GM19455 (cell line): ENCODE results near the gene CSH2.
"Not testable (repeated sequence)": the region's sequence is repeated elsewhere in the genome, so short reads cannot be mapped to it uniquely, and the experiment has no call there.

Experiments used
- ATAC-seq: cut with Tn5 transposase; IDR thresholded peaks from one replicate; pipeline ENCODE4 v1.9.1; 2021; ENCODE audit not compliant: unreplicated experiment

The CSH2 gene

DNA sequence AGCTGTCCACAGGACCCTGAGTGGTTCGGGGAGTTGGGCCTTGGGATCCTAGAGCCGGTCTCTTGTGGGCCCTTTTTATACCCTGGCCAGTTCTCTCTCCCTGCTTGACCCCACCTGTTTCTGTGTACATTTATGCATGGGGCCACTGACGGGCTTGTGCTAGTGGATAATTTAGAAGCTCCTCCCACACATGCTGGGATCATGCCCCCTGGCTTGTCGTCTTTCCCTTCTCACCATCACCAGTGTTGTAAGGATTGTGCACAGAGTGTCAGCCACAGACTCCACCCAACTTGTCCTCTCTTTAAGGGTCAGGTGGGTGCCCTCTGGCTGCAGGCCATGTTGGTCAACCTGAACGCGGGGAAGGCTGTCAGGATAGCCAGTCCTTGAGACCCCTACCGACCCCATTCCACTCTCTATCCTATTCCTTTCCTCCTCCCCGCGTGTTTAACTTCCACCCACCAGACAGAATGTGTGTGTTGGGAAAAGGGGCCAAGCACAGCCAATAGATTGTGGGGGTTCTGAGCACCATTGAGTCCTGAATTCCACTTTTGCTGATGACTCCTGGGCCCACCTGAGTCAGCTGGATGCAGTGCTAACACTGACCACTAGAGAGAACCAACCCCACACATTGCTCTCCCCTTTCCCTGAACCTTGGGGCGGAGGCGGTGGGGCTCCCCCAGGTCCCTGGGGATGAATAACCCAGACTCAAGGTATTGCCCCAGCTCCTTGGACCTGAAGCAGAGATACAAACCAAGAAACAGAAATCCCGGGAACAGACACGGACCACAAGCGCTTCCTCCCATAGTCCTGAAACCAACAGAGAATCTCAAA is 23.3 kb upstream of the CSH2 start, which contains the start of gene CSH1:
TSS of gene CSH1 (minus strand) at position 51 of the 831 bp plus-strand sequence. CDS start 63 bp downstream, outside the sequence.
- ATAC-seq: not testable (repeated sequence)

DNA sequence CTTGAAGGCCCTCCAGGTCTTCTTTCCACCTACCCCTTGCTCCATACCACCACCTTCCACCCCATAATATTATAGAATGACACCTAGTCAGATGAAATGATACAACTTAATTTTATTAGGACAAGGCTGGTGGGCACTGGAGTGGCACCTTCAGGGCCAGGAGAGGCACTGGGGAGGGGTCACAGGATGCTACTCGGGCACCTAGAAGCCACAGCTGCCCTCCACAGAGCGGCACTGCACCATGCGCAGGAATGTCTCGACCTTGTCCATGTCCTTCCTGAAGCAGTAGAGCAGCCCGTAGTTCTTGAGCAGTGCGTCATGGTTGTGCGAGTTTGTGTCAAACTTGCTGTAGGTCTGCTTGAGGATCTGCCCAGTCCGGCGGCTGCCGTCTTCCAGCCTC is 21.3 kb upstream of the CSH2 start:
- not testable (repeated sequence) for ATAC-seq

DNA sequence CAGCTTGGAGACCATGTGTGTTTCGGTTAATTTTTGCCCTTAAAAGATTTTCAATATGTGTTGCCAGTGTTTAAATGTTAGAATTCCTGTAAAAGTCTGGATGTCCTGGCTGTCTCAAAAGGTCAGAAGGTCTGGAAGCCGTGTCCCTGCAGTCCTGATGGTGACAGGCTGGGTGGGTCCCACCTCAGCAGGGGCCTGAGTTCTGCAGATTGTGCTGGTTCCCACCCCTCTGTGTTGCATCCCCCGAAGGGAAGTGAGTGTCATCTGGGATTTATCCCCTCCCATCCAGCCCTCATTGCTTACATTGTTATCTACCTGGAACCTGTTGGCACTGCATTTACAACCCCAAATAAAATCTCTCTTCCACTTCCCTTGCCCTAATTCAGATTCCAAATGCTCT is 20.5 kb upstream of the CSH2 start:
- not testable (repeated sequence) for ATAC-seq

DNA sequence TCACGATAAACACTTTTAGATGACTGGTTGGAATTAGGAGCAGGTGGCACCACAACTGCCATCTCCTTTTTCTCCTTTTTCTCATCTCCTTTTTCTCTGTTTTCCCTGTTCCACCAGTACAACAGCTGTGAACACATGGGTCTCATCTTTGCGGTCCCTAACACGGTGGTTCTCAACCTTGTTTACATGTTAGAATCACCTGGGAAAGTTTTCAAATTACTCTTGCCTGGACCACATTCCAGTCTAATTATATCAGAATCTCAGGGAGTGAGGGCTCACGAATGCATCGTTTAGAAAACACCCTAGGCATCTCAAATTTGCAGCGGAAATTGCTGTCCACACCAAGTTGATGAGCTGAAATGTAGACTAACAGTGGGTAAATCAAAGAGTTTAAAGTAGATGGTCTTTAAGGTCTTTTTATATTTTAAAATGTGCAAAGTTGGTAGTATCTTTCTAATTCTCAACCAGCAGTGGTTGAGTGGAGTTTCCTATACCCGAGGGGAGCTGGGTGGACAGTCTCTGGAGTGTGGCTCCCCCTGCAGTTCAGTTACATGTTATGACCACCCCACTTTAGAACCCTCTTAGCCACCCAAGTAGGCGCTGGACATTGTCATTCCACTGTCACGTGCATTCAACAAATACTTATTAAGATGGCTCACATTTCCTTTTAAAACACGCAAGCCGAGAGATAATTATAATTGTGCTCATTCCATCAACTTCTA is 19.0 kb upstream of the CSH2 start:
- not testable (repeated sequence) for ATAC-seq

DNA sequence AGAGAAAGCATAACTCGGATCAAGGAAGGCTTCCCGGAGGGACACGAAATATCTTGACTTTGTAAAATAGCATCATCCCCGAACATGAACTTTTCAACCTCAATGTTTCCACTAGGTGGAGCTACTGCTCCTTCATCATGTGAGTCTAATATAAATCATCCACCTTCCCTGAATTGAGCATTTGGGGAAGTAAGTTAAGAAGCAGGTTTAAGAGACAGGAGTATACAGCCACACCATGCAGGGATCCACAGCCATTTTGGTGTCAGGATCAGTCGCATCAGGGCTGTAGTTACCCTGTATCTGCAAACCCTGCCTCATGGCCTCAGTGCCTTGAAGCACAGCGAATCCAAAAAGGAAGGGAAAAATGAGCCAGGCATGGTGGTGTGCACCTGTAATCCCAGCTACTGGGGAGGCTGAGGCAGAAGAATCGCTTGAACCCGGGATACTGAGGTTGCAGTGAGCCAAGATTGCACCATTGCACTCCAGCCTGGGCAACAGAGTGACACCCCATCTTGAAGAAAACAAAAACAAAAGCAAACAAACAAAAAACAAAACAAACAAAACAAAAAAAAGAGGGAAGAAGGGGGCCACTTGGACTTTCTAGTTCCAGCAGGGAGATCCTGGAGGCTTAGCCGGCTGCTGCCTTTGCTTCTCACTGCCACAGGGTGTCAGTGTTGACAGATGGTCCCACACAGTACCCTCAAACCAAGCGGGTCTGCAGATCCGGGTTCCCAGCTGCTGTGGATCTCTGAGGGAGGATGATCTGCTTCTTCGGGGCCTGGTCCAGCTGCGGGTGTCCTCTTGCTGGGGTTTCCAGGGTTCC is 15.8 kb upstream of the CSH2 start:
- ATAC-seq: not testable (repeated sequence)

DNA sequence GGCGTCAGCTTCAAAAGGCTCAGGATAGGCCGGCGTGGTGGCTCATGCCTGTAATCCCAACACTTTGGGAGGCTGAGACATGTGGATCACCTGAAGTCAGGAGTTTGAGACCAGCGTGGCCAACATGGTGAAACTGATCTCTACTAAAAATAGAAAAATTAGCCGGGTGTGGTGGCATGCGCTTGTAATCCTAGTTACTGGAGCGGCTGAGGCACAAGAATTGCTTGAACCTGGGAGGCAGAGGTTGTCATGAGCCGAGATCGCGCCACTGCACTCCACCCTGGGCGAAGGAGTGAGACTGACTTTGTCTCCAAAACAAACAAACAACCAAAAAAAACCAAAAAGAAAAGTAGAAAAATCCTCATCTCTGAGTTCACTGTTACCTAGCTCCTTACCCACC is 11.6 kb upstream of the CSH2 start:
- ATAC-seq: not testable (repeated sequence)

DNA sequence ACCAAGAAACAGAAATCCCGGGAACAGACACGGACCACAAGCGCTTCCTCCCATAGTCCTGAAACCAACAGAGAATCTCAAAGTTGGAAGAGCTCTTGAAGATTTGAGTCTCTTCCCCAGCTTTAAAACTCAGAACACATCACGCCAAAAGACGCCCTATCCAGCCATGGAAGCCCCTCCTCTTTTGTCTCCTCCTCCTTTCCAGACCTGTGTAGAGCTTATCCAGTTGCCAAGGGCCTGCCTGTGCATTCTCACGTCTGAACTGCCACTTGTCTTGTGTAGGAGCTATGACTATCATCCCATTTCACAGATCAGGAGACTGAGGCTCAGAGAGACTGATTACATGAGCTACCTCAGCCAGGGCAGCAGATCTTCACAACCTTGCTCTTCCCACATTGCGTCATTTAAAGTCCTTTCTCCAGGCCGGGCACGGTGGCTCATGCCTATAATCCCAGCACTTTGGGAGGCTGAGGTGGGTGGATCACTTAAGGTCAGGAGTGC is 9.2 kb upstream of the CSH2 start:
- not testable (repeated sequence) for ATAC-seq

DNA sequence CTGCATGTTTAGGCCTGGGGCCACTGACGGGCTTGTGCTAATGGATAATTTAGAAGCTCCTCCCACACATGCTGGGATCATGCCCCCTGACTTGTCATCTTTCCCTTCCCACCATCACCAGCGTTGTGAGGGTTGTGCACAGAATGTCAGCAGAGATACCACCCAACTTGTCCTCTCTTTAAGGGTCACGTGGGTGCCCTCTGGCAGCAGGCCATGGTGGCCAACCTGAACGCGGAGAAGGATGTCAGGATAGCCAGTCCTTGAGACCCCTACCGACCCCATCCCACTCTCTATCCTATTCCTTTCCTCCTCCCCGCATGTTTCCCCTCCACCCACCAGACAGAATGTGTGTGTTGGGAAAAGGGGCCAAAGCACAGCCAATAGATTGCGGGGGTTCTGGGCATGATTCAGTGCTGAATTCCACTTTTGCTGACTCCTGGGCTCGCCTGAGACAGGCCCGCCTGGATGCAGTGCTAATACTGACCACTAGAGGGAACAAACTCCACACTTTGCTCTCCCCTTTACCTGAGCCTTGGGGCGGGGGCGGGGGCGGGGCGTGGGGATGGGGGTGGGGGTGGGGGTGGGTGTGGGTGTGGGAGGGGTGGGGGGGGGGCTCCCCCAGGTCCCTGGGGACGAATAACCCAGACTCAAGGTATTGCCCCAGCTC is 8.6 kb upstream of the CSH2 start, which contains the start of gene GH2:
TSS of gene GH2 (minus strand) at position 10 of the 667 bp plus-strand sequence. CDS start 143 bp downstream, outside the sequence.
- ATAC-seq: no peak

DNA sequence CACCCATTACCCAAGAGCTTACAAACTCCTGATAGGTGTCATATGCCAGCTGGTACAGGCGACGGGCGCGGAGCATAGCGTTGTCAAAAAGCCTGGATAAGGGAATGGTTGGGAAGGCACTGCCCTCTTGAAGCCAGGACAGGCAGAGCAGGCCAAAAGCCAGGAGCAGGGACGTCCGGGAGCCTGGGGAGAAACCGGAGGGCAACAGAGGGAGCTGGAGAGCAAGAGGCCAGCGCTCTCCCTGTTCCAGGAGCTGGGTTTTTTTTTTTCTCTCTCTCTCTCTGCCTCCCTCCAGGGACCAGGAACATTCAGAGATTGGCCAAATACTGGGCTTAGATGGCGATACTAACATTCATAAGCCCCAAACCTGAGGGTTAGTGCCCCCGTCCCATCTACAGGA is 7.9 kb upstream of the CSH2 start:
- ATAC-seq: not testable (repeated sequence)

DNA sequence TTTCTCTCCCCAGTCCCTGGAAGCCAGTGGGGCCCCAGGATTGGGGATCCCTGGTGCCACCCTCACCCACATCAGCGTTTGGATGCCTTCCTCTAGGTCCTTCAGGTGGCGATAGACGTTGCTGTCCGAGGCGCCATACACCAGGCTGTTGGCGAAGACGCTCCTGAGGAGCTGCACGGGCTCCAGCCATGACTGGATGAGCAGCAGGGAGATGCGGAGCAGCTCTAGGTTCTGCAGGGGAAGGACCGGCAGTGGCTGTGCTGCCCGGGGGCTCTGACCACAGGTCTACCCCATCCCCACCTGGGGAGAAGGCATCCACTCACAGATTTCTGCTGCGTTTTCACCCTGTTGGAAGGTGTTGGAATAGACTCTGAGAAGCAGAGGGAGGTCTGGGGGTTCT is 7.2 kb upstream of the CSH2 start:
- no peak for ATAC-seq

DNA sequence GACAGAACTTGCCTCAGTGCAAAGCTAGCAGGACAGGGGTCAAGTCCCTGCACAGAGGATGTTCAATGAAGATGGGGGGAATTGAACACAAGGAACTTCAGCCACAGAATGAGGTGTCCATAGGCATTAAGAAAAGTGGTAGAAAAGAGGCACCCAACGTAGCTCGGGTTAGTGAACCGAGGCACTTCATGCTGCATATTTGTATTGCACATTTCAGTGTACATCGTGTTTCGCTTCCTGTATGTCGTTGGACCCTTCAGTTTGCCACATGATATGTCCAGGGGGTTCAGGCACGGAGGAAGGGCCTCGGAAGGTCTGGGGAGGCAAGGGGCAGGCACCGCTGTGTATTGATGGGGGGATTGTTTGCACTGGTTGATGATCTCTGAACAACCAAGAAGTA is 4.9 kb upstream of the CSH2 start:
- not testable (repeated sequence) for ATAC-seq

DNA sequence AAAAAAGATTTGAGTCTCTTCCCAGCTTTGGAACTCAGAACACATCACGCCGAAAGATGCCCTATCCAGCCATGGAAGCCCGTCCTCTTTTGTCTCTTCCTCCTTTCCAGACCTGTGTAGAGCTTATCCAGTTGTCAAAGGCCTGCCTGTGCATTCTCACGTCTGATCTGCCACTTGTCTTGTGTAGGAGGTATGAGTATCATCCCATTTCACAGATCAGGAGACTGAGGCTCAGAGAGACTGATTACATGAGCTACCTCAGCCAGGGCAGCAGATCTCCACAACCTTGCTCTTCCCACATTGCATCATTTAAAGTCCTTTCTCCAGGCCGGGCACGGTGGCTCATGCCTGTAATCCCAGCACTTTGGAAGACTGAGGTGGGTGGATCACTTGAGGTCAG is 1.2 kb upstream of the CSH2 start:
- ATAC-seq: not testable (repeated sequence)

DNA sequence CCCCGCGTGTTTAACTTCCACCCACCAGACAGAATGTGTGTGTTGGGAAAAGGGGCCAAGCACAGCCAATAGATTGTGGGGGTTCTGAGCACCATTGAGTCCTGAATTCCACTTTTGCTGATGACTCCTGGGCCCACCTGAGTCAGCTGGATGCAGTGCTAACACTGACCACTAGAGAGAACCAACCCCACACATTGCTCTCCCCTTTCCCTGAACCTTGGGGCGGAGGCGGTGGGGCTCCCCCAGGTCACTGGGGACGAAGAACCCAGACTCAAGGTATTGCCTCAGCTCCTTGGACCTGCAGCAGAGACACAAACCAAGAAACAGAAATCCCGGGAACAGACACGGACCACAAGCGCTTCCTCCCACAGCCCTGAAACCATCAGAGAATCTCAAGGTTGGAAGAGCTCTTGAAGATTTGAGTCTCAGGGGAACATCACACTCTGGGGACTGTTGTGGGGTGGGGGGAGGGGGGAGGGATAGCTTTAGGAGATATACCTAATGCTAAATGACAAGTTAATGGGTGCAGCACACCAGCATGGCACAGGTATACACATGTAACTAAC is 667 bp upstream of the CSH2 start:
- not testable (repeated sequence) for ATAC-seq

DNA sequence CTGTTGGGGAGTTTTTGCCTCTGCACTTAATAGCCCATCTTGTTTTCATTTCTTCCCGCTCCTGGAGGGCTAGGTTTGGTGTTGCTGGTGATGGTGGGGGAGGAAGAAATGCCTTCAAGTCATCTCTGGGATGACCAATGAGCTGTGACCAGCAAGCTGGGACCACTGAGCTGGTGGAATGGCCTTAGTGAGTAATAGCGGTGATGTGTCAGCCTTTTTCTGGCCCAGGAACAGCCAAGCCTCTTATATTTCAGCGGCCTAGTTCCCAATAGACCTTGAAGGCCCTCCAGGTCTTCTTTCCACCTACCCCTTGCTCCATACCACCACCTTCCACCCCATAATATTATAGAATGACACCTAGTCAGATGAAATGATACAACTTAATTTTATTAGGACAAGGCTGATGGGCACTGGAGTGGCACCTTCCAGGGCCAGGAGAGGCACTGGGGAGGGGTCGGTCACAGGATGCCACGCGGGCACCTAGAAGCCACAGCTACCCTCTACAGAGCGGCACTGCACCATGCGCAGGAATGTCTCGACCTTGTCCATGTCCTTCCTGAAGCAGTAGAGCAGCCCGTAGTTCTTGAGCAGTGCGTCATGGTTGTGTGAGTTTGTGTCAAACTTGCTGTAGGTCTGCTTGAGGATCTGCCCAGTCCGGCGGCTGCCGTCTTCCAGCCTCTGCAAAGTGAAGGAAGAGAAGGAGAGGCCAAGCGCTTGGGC is 1.7 kb downstream of the CSH2 start:
- not testable (repeated sequence) for ATAC-seq

DNA sequence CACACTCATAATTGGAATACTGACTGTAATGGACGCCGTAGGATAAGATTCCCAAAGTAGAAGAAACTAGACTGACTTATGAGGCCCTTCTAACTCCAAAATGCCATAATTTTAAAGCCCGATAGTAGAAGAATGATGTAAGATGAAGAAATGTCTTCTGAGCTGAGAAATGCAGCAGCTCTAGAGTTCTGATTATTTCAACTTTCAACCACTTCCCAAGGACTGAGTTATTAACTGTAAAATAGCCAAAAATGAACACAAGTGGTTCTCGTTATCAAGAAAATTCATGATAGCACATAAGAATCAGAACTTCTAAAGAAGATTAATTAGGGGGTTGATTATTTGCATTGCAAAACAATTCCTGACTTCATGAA is 3.2 kb downstream of the CSH2 start:
- ATAC-seq: not testable (repeated sequence)

DNA sequence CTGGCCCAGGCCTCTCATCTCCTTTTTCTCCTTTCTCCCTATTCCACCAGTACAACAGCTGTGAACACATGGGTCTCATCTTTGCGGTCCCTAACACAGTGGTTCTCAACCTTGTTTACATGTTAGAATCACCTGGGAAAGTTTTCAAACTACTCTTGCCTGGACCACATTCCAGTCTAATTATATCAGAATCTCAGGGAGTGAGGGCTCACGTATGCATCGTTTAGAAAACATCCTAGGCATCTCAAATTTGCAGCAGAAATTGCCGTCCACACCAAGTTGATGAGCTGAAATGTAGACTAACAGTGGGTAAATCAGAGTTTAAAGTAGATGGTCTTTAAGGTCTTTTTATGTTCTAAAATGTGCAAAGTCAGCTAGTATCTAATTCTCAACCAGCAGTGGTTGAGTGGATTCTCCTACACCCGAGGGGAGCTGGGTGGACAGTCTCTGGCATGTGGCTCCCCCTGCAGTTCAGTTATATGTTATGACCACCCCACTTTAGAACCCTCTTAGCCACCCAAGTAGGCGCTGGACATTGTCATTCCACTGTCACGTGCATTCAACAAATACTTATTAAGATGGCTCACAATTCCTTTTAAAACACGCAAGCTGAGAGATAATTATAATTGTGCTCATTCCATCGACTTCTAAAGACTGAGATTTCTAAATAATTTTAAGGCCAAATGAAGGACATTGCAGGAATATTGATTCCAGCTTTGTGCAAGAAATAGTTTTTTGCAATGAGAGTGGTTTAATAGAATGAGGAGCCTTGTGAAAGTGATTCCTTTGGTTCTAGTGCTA is 3.8 kb downstream of the CSH2 start:
- not testable (repeated sequence) for ATAC-seq

DNA sequence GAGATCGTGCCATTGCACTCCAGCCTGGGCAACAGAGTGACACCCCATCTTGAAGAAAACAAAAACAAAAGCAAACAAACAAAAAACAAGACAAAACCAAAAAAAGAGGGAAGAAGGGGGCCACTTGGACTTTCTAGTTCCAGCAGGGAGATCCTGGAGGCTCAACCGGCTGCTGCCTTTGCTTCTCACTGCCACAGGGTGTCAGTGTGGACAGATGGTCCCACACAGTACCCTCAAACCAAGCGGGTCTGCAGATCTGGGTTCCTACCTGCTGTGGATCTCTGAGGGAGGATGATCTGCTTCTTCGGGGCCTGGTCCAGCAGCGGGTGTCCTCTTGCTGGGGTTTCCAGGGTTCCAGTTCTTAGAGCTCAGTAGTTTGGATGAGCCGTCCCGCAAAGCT is 6.9 kb downstream of the CSH2 start:
- not testable (repeated sequence) for ATAC-seq

DNA sequence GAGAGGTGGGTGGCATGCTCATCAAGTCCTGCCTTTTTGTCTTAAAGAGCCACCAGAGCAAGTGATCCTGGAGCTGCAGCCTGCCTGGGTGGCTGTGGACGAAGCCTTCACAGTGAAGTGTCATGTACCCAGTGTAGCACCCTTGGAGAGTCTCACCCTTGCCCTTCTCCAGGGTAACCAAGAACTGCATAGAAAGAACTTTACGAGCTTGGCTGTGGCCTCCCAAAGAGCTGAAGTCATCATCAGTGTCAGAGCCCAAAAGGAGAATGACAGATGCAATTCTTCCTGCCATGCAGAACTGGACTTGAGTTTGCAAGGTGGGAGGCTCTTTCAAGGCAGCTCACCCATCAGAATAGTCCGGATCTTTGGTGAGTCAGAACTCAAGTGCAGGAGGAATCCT is 14.2 kb downstream of the CSH2 start:
- no peak for ATAC-seq

DNA sequence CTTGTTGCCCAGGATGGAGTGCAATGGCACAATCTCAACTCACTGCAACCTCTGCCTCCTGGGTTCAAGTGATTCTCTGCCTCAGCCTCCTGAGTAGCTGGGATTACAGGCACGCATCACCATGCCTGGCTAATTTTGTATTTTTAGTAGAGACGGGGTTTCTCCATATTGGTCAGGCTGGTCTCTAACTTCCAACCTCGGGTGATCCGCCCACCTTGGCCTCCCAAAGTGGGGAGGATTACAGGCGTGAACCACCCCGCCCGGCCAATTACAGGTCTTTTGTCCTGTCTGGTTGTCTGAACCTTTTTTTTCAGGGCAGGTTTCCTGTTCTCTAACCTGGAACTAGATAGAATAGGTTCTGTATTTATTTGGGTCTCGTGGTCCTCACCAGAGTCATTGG is 17.1 kb downstream of the CSH2 start:
- not testable (repeated sequence) for ATAC-seq
